Calu3 (cell line): Measurements from ENCODE around the gene ANXA11. TPM values are rescaled to one million over a fixed set of nuclear protein-coding genes. Genes with fewer than 3 reads are reported as not detected.

ENCODE experiments used
- BruUV-seq: library from RNA; stranded (reverse); fragments of 400-500 nt; replicated peaks from 2 replicates; lab custom pipeline; 2021; lab: Mats Ljungman, UMichigan
- CTCF ChIA-PET: fragments of 300-600 bp; sonication (Branson Sonifier 250); formaldehyde crosslinking; loops from one replicate; lab custom pipeline; 2022; ENCODE audit warnings: antibody characterized with exemption; lab: Charles Lee
- DNase-seq: peaks from one replicate; pipeline ENCODE4 v3.0.0; 2022
- H3K27ac Mint-ChIP-seq: one replicate; pipeline ENCODE4 v1.8.0; 2022; ENCODE audit warnings: mixed read lengths; ENCODE audit not compliant: unreplicated experiment
- H3K27me3 Mint-ChIP-seq: one replicate; pipeline ENCODE4 v1.8.0; 2022; ENCODE audit warnings: mixed read lengths; ENCODE audit not compliant: unreplicated experiment
- H3K36me3 Mint-ChIP-seq: one replicate; pipeline ENCODE4 v1.8.0; 2022; ENCODE audit warnings: mild to moderate bottlenecking, moderate library complexity, mixed read lengths; ENCODE audit not compliant: insufficient read depth, unreplicated experiment
- H3K4me1 Mint-ChIP-seq: one replicate; pipeline ENCODE4 v1.8.0; 2022; ENCODE audit warnings: mild to moderate bottlenecking, low read depth, mixed read lengths; ENCODE audit not compliant: unreplicated experiment
- H3K4me3 Mint-ChIP-seq: one replicate; pipeline ENCODE4 v1.8.0; 2022; ENCODE audit warnings: mild to moderate bottlenecking, low read depth, moderate library complexity, mixed read lengths; ENCODE audit not compliant: unreplicated experiment
- H3K9me3 Mint-ChIP-seq: one replicate; pipeline ENCODE4 v1.8.0; 2022; ENCODE audit warnings: low read depth, mixed read lengths; ENCODE audit not compliant: unreplicated experiment
- CTCF ChIP-seq: fragments of 200-600 bp; IDR thresholded peaks from one replicate; pipeline ENCODE4 v1.8.0; 2022; ENCODE audit warnings: antibody characterized with exemption; ENCODE audit not compliant: unreplicated experiment
- intact Hi-C: fragments of 100-400 bp; cut with micrococcal nuclease; formaldehyde crosslinking; loops from one replicate; pipeline ENCODE4 v1.10.0; 2022; ENCODE audit not compliant: unreplicated experiment
- total RNA-seq: library from RNA; stranded (reverse); gene quantifications from 2 replicates; pipeline ENCODE4 v1.2.3, GENCODE V29; 2022

The ANXA11 gene
- total RNA-seq, 1 experiment from 2014 or later, result 835 TPM

GRCh38 chr10:80164596-80164995, 40.7 kb downstream of the ANXA11 start:
- peaks cover 93% of the 10 kb centered on the region for H3K4me1 Mint-ChIP-seq
- intact Hi-C loops, result no loop called here
- CTCF ChIA-PET, result interaction anchor here (1.3 kb wide), 1 partner anchor 13 kb away, joined by 3 read pairs; no protein-coding TSS in a partner anchor
- no peak for TF ChIP-seq CTCF
- H3K36me3 Mint-ChIP-seq, result peaks cover 100% of the 10 kb centered on the region
- no peaks in the 10 kb centered on the region for H3K27me3 Mint-ChIP-seq
- DNase-seq, result no peak
- no peak overlapping the region for H3K4me3 Mint-ChIP-seq
- H3K27ac Mint-ChIP-seq, result peak overlapping the region; percentile 82
- no peaks in the 10 kb centered on the region for H3K9me3 Mint-ChIP-seq
- BruUV-seq, result no TSS peak

DNA sequence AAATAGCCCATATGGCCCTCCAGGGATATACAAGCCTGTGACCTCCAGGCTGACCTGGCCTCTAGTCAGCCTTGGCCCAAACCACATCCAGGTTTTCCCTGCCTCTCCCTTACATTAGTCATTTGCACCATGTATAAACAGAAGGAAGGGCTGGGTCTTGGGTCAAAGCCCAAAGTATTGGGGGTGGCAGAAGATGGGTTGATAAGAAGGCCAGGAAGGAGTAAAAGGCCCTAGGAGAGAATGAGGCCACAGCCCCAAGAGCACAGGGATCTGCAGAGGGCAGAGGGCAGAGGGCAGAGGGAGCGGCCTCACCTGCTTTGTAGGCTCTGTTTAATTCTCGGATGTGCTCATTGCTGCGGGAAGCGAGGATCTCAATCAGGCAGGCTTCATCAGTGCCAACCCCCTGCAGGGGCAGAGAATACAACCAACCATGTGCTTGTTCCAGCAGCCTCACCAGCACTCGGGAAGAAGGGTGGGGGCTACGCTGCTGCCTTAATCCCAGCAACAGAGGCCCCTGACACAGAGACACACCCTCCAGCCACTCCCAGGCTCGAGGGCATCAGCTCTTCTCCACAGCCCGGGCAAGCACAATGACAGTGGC, 41.5 kb downstream of the ANXA11 start:
- Mint-ChIP-seq H3K9me3 (no peaks in the 10 kb centered on the region), H3K4me1 (peaks cover 95% of the 10 kb centered on the region), H3K4me3 (peak overlapping the region; percentile 33), H3K27me3 (no peaks in the 10 kb centered on the region), H3K36me3 (peaks cover 100% of the 10 kb centered on the region), H3K27ac (peak overlapping the region; percentile 82)
- no peak for DNase-seq
- CTCF ChIA-PET, result no interaction called here
- intact Hi-C loops, result no loop called here
- no TSS peak for BruUV-seq
- TF ChIP-seq CTCF, result no peak

- CTCF ChIA-PET, result no interaction called here
- Mint-ChIP-seq H3K27ac (peak overlapping the region; percentile 82), H3K27me3 (no peaks in the 10 kb centered on the region), H3K4me1 (peaks cover 89% of the 10 kb centered on the region), H3K9me3 (no peaks in the 10 kb centered on the region), H3K36me3 (peaks cover 100% of the 10 kb centered on the region), H3K4me3 (peak overlapping the region; percentile 4)
- BruUV-seq, result no TSS peak
- peak; percentile 30 for TF ChIP-seq CTCF
- DNase-seq, result no peak
- intact Hi-C loops, result no loop called here
These were observed 43.8 kb downstream of the ANXA11 start for GRCh38 chr10:80161321-80162083.

DNA sequence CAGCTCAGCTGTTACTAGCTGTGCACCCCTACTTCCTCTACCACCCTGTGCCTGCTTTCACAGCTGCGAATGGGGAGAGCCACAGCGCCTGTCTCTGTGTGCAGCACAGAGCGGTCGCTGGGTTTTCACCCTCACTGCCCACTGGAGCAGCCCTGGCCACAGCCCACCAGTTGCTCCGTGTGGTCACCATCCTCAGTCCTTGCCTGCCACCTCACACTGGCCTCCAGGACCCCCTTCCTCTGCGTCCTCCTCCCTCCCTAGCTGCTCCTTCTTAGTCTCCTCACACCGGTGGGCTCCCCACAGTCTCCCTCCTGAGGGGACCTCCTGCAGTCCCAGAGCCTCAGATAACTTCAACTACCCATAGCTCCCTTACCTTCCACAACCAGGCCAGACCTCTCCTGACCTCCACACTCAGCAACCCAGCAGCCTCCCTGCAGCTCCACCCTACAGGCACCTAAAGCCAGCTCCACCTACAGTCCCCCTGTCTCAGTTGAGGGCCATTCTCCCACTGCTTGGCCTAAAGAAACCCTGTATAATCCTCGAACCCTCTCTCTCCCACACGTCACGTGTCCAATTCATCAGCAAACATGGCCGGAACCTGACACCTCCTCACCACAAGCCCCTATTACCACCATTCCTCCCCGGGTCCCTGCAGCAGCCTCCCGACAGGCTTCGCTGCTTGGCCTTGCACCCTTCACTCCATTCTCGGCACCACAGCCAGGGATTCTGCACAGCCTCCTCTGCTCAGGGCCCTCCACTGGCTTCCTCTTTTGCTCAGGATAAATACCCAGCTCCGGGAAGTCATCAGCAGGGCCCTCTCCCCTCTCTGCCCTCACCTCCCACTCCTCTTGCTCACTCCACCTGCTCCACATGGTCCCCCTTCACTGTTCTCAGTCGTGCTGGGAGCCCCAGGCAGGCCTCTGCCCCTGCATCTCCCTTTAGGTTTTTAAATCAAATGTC, 44.7 kb downstream of the ANXA11 start:
- no peak for TF ChIP-seq CTCF
- BruUV-seq, result no TSS peak
- Mint-ChIP-seq H3K36me3 (peaks cover 100% of the 10 kb centered on the region), H3K9me3 (no peaks in the 10 kb centered on the region), H3K27me3 (no peaks in the 10 kb centered on the region), H3K4me3 (peak overlapping the region; percentile 4), H3K4me1 (peaks cover 87% of the 10 kb centered on the region), H3K27ac (peak overlapping the region; percentile 82)
- intact Hi-C loops, result no loop called here
- CTCF ChIA-PET, result interaction anchor here (1.1 kb wide), 1 partner anchor 17 kb away, joined by 3 read pairs; no protein-coding TSS in a partner anchor
- no peak for DNase-seq
